ENCODE measurements around the gene KIF1B. TPM values are rescaled to one million over a fixed set of nuclear protein-coding genes. Genes with fewer than 3 reads are reported as not detected.

KIF1B gene
- total RNA-seq, 1 experiment from 2014 or later: 70.1 TPM

- TF ChIP-seq HMGA2 (CRISPR knock-in tag; IDR thresholded peaks at IDR 0.05): no peak
- ChIA-PET CTCF (interaction anchor here (0.6 to 5.2 kb wide), 3 partner anchors 17 to 1117 kb away, joined by 3 to 29 read pairs (median 4); partner anchors contain the start of gene KIF1B), POLR2A (no interaction called here)
- Mint-ChIP-seq H3K27me3 (ENCODE audit: low read depth) (no peaks in the 10 kb centered on the region), H3K36me3 (peaks cover 3% of the 10 kb centered on the region; the same call in 1 of the 2 replicates), H3K9me3 (peaks cover 8% of the 10 kb centered on the region), H3K27ac (no peak overlapping the region), H3K4me1 (peaks cover 2% of the 10 kb centered on the region; the same call in 1 of the 2 replicates), H3K4me3 (no peak overlapping the region)
- ATAC-seq: no peak
- no peak for DNase-seq (ENCODE audit: low spot score)
These were observed 18.1 kb upstream of the KIF1B start for GRCh38 chr1:10192263-10192662.

- DNase-seq (ENCODE audit: low spot score) (no peak), ATAC-seq (no peak)
- H3K27me3 Mint-ChIP-seq (ENCODE audit: low read depth): no peaks in the 10 kb centered on the region
- ChIA-PET CTCF (interaction anchor here (5.2 kb wide), 1 partner anchor 16 kb away, joined by 29 read pairs; the partner anchor contains the start of gene KIF1B), POLR2A (no interaction called here)
- no peak overlapping the region for H3K4me3 Mint-ChIP-seq
- peaks cover 2% of the 10 kb centered on the region; the same call in 1 of the 2 replicates for H3K36me3 Mint-ChIP-seq
- no peak overlapping the region for H3K27ac Mint-ChIP-seq
- TF ChIP-seq PRRX2 (CRISPR knock-in tag; IDR thresholded peaks at IDR 0.05) (no peak), FOXP1 (CRISPR knock-in tag; IDR thresholded peaks at IDR 0.05; ENCODE audit: borderline replicate concordance) (no peak), TP53 (CRISPR knock-in tag; IDR thresholded peaks at IDR 0.05) (no peak), ERG (CRISPR knock-in tag; IDR thresholded peaks at IDR 0.05) (no peak), ZNF219 (CRISPR knock-in tag; IDR thresholded peaks at IDR 0.05; ENCODE audit: borderline replicate concordance) (no peak), ATF3 (CRISPR knock-in tag; conservative IDR thresholded peaks at IDR 0.05) (no peak), HMGA2 (CRISPR knock-in tag; IDR thresholded peaks at IDR 0.05) (no peak), JUN (CRISPR knock-in tag; IDR thresholded peaks at IDR 0.05) (no peak), ZBTB43 (CRISPR knock-in tag; IDR thresholded peaks at IDR 0.05) (no peak), RORB (CRISPR knock-in tag; IDR thresholded peaks at IDR 0.05) (no peak), TCF7 (CRISPR knock-in tag; IDR thresholded peaks at IDR 0.05; ENCODE audit: low read depth) (no peak), EMX1 (CRISPR knock-in tag; IDR thresholded peaks at IDR 0.05) (no peak)
- peaks cover 7% of the 10 kb centered on the region for H3K9me3 Mint-ChIP-seq
- H3K4me1 Mint-ChIP-seq: peaks cover 2% of the 10 kb centered on the region; the same call in 1 of the 2 replicates
These were observed 17.1 kb upstream of the KIF1B start for GRCh38 chr1:10193288-10193687.

- CTCF ChIA-PET: no interaction called here
- no peak overlapping the region for H3K4me3 Mint-ChIP-seq
- no peak for ATAC-seq
- H3K9me3 Mint-ChIP-seq: no peaks in the 10 kb centered on the region
- no peak for DNase-seq (ENCODE audit: low spot score)
- no peaks in the 10 kb centered on the region for H3K36me3 Mint-ChIP-seq
- POLR2A ChIA-PET: no interaction called here
- no peak for TF ChIP-seq NR2C2 (CRISPR knock-in tag; IDR thresholded peaks at IDR 0.05)
- no peak for TF ChIP-seq SMAD3 (CRISPR knock-in tag; IDR thresholded peaks at IDR 0.05; ENCODE audit: borderline replicate concordance)
- no peak for TF ChIP-seq AR (CRISPR knock-in tag; IDR thresholded peaks at IDR 0.05)
- TF ChIP-seq FOXK1 (CRISPR knock-in tag; IDR thresholded peaks at IDR 0.05): no peak
- no peak for TF ChIP-seq ZNF423 (CRISPR knock-in tag; IDR thresholded peaks at IDR 0.05)
- TF ChIP-seq NFATC4 (CRISPR knock-in tag; IDR thresholded peaks at IDR 0.05): no peak
- TF ChIP-seq ZNF121 (CRISPR knock-in tag; IDR thresholded peaks at IDR 0.05): no peak
- no peak for TF ChIP-seq NFE2L1 (CRISPR knock-in tag; IDR thresholded peaks at IDR 0.05)
- TF ChIP-seq ZNF671 (CRISPR knock-in tag; IDR thresholded peaks at IDR 0.05): no peak
- no peak for TF ChIP-seq ZMAT4 (CRISPR knock-in tag; IDR thresholded peaks at IDR 0.05)
- no peak for TF ChIP-seq TEAD1 (CRISPR knock-in tag; IDR thresholded peaks at IDR 0.05)
- TF ChIP-seq ZNF138 (CRISPR knock-in tag; conservative IDR thresholded peaks at IDR 0.05): no peak
- TF ChIP-seq GTF2I (CRISPR knock-in tag; conservative IDR thresholded peaks at IDR 0.05): no peak
- TF ChIP-seq ZBTB21 (CRISPR knock-in tag; IDR thresholded peaks at IDR 0.05; ENCODE audit: borderline replicate concordance): no peak
- TF ChIP-seq MYBL2 (CRISPR knock-in tag; IDR thresholded peaks at IDR 0.05): no peak
- H3K4me1 Mint-ChIP-seq: peaks cover 2% of the 10 kb centered on the region; the same call in 1 of the 2 replicates
- no peak overlapping the region for H3K27ac Mint-ChIP-seq
- H3K27me3 Mint-ChIP-seq (ENCODE audit: low read depth): no peaks in the 10 kb centered on the region
These were observed 14.8 kb upstream of the KIF1B start for GRCh38 chr1:10195570-10195969.
